HCT116 (cell line): ENCODE measurements around the gene RASAL2. TPM values are rescaled to one million over a fixed set of nuclear protein-coding genes. Genes with fewer than 3 reads are reported as not detected.

Experiments used
- ATAC-seq: fragments of 200-7000 bp; cut with Tn5 transposase; 2 replicates; pipeline ENCODE4 v1.9.1; 2020; ENCODE audit warnings: mild to moderate bottlenecking, moderate library complexity
- BruUV-seq: library from RNA; stranded (reverse); fragments of 400-500 nt; replicated peaks from 2 replicates; lab custom pipeline; 2021; lab: Mats Ljungman, UMichigan
- CTCF ChIA-PET: fragments of 300-600 bp; sonication (Branson Sonifier 250); formaldehyde crosslinking; loops from one replicate; lab custom pipeline; 2021; ENCODE audit warnings: antibody characterized with exemption; lab: Charles Lee
- POLR2A ChIA-PET: fragments of 300-600, 350-600 bp; sonication (Branson Sonifier 250); formaldehyde crosslinking; loops from one replicate; lab custom pipeline; 2021; ENCODE audit warnings: antibody characterized with exemption; lab: Charles Lee
- RAD21 ChIA-PET, 2 experiments: fragments of 300-600 bp; sonication (Branson Sonifier 250); formaldehyde crosslinking; loops; one replicate each; lab custom pipeline; 2023; ENCODE audit warnings: low total read pairs in 2 of 2; ENCODE audit not compliant: uncharacterized antibody in 2 of 2, unreplicated experiment in 2 of 2, low non-redundant PET in 1 of 2; lab: Charles Lee
- DNase-seq: peaks from one replicate; pipeline ENCODE4 v3.0.0-alpha.2; 2010; ENCODE audit warnings: low read depth, low spot score
- H2AFZ ChIP-seq: fragments of 200-600 bp; shearing (Covaris generic), sonication (generic); 2 replicates; pipeline ENCODE4 v1.6.1; 2017; ENCODE audit warnings: low read depth, mixed run types, mixed read lengths, antibody characterized with exemption, low read length; ENCODE audit not compliant: poor library complexity, severe bottlenecking
- H3K27ac ChIP-seq: 2 replicates; pipeline ENCODE4 v1.5.1; 2012; ENCODE audit warnings: low read depth, low read length
- H3K27me3 ChIP-seq: fragments of 200-600 bp; sonication (generic); 2 replicates; pipeline ENCODE4 v1.6.1; 2016; ENCODE audit warnings: mixed run types, low read length, mixed read lengths; ENCODE audit not compliant: insufficient read depth
- H3K36me3 ChIP-seq, 2 experiments: fragments of 200-500 bp in 1 of 2; fragments of 200-600 bp in 1 of 2; sonication (Bioruptor generic) in 1 of 2; sonication (generic) in 1 of 2; 2 replicates each; pipeline versions ENCODE4 v1.5.1 to v1.6.1; 2014 to 2016; ENCODE audit warnings: low read length in 2 of 2, inconsistent platforms in 1 of 2, mixed read lengths in 1 of 2, mixed run types in 1 of 2; ENCODE audit not compliant: insufficient read depth in 2 of 2, control insufficient read depth in 1 of 2
- H3K4me1 ChIP-seq, 2 experiments: fragments of 200-600 bp in 1 of 2; sonication (generic) in 1 of 2; 2 replicates each; pipeline versions ENCODE4 v1.5.1 to v1.6.1; 2012 to 2017; ENCODE audit warnings: low read length in 2 of 2, inconsistent platforms in 1 of 2, mild to moderate bottlenecking in 1 of 2, mixed read lengths in 1 of 2, mixed run types in 1 of 2, moderate library complexity in 1 of 2; ENCODE audit not compliant: insufficient read depth in 2 of 2, control insufficient read depth in 1 of 2
- H3K4me2 ChIP-seq: fragments of 200-600 bp; sonication (generic); 2 replicates; pipeline ENCODE4 v1.6.1; 2017; ENCODE audit warnings: mixed run types, low read length, mixed read lengths
- H3K4me3 ChIP-seq, 2 experiments: fragments of 200-600 bp in 1 of 2; sonication (generic) in 1 of 2; replicated peaks in 1 of 2; 2 replicates each; pipeline ENCODE4 v1.5.1; 2011 to 2016; ENCODE audit warnings: low read length in 2 of 2, control low read depth in 1 of 2, low read depth in 1 of 2, mild to moderate bottlenecking in 1 of 2, mixed read lengths in 1 of 2, mixed run types in 1 of 2
- H3K79me2 ChIP-seq: fragments of 200-600 bp; sonication (generic); 2 replicates; pipeline ENCODE4 v1.6.1; 2017; ENCODE audit warnings: mild to moderate bottlenecking, mixed run types, low read length, moderate library complexity, mixed read lengths; ENCODE audit not compliant: insufficient read depth
- H3K9ac ChIP-seq: fragments of 200-600 bp; sonication (generic); 2 replicates; pipeline ENCODE4 v1.6.1; 2016; ENCODE audit warnings: low read length, mixed read lengths
- H3K9me2 ChIP-seq: fragments of 200-600 bp; sonication (generic), shearing (Covaris generic); 2 replicates; pipeline ENCODE4 v1.6.1; 2017; ENCODE audit warnings: mixed run types, mild to moderate bottlenecking, moderate library complexity; ENCODE audit not compliant: insufficient read depth
- H3K9me3 ChIP-seq, 2 experiments: fragments of 200-500 bp in 1 of 2; fragments of 200-600 bp in 1 of 2; sonication (Bioruptor generic) in 1 of 2; sonication (generic) in 1 of 2; 2 replicates each; pipeline ENCODE4 v1.6.1; 2014 to 2017; ENCODE audit warnings: low read length in 2 of 2, mixed read lengths in 2 of 2, inconsistent platforms in 1 of 2, low read depth in 1 of 2, mild to moderate bottlenecking in 1 of 2, mixed run types in 1 of 2, moderate library complexity in 1 of 2; ENCODE audit not compliant: control insufficient read depth in 1 of 2, insufficient read depth in 1 of 2
- H4K20me1 ChIP-seq: fragments of 200-600 bp; sonication (generic), shearing (Covaris generic); 2 replicates; pipeline ENCODE4 v1.6.1; 2017; ENCODE audit warnings: mixed run types, mild to moderate bottlenecking, moderate library complexity; ENCODE audit not compliant: insufficient read depth
- ATF3 ChIP-seq: IDR thresholded peaks from 2 replicates; pipeline ENCODE4 v1.6.1; 2012
- CBX3 ChIP-seq: IDR thresholded peaks from 2 replicates; pipeline ENCODE4 v1.6.1; 2012; ENCODE audit warnings: low read depth
- CEBPB ChIP-seq: IDR thresholded peaks from 2 replicates; pipeline ENCODE4 v1.6.1; 2012; ENCODE audit warnings: low read depth
- EGR1 ChIP-seq: IDR thresholded peaks from 2 replicates; pipeline ENCODE4 v1.6.1; 2012; ENCODE audit warnings: low read depth
- ELF1 ChIP-seq: IDR thresholded peaks from 2 replicates; pipeline ENCODE4 v1.6.1; 2012; ENCODE audit warnings: low read depth, borderline replicate concordance
- FOSL1 ChIP-seq: IDR thresholded peaks from 2 replicates; pipeline ENCODE4 v1.6.1; 2012; ENCODE audit warnings: low read depth
- MAX ChIP-seq: IDR thresholded peaks from 2 replicates; pipeline ENCODE4 v1.6.1; 2012
- POLR2A ChIP-seq: IDR thresholded peaks from 2 replicates; pipeline ENCODE4 v1.7.0; 2011; ENCODE audit warnings: borderline replicate concordance; ENCODE audit not compliant: insufficient read depth, insufficient read length; ENCODE audit errors: extremely low read depth
- REST ChIP-seq: IDR thresholded peaks from 2 replicates; pipeline ENCODE4 v1.6.1; 2012; ENCODE audit warnings: low read depth
- SIN3A ChIP-seq: IDR thresholded peaks from 2 replicates; pipeline ENCODE4 v1.6.1; 2012; ENCODE audit warnings: low read depth
- TCF7L2 ChIP-seq: IDR thresholded peaks from 2 replicates; pipeline ENCODE4 v1.7.0; 2011; ENCODE audit warnings: borderline replicate concordance, inconsistent platforms; ENCODE audit not compliant: insufficient read depth, insufficient read length; ENCODE audit errors: extremely low read depth
- YY1 ChIP-seq: IDR thresholded peaks from 2 replicates; pipeline ENCODE4 v1.6.1; 2011; ENCODE audit warnings: low read length, low read depth, moderate library complexity, mild to moderate bottlenecking; ENCODE audit not compliant: insufficient replicate concordance; ENCODE audit errors: extremely low read depth
- ZFX ChIP-seq: fragments of 450-650 bp; IDR thresholded peaks from 2 replicates; pipeline ENCODE4 v1.6.1; 2017
- ZNF274 ChIP-seq: fragments of 200-500 bp; sonication (Bioruptor generic); IDR thresholded peaks from 2 replicates; pipeline ENCODE4 v1.6.1; 2014; ENCODE audit warnings: mild to moderate bottlenecking, low read depth, low read length, inconsistent platforms
- intact Hi-C: fragments of 100-400 bp; cut with micrococcal nuclease; formaldehyde crosslinking; loops from 2 replicates; pipeline ENCODE4 v1.10.0; 2022
- total RNA-seq: library from RNA; stranded (reverse); gene quantifications from one replicate; pipeline ENCODE4 v1.2.1, GENCODE V29; 2021; ENCODE audit not compliant: unreplicated experiment

Gene RASAL2
- total RNA-seq, 1 experiment from 2014 or later: 11.7 TPM

- Histone ChIP-seq H3K79me2 (no peaks in the 10 kb centered on the region), H3K9ac (no peak overlapping the region), H2AFZ (no peak overlapping the region), H3K9me3 (no peaks in the 10 kb centered on the region), H3K4me2 (no peak overlapping the region), H3K9me2 (no peaks in the 10 kb centered on the region), H3K4me1 (peaks cover 0 to 1% of the 10 kb centered on the region in 2 experiments; a peak in 1 of 4 replicates), H3K36me3 (no peaks in the 10 kb centered on the region), H3K4me3 (no peak overlapping the region), H3K27me3 (no peaks in the 10 kb centered on the region), H4K20me1 (no peaks in the 10 kb centered on the region), H3K27ac (no peak overlapping the region)
- ChIA-PET POLR2A (no interaction called here), CTCF (no interaction called here), RAD21 (no interaction called here)
- DNase-seq (no peak), ATAC-seq (no peak)
- intact Hi-C loops: no loop called here
- BruUV-seq: no TSS peak
- TF ChIP-seq TCF7L2 (no peak), ZFX (no peak), ZNF274 (no peak), ELF1 (no peak), SIN3A (no peak)
Measured at GRCh38 chr1:178405137-178405536, 311.2 kb downstream of the RASAL2 start.

GRCh38 chr1:178407215-178407614 is 313.3 kb downstream of the RASAL2 start:
- H2AFZ ChIP-seq: no peak overlapping the region
- no peak overlapping the region for H3K4me2 ChIP-seq
- H3K9me2 ChIP-seq: no peaks in the 10 kb centered on the region
- no TSS peak for BruUV-seq
- ATAC-seq (no peak), DNase-seq (no peak)
- no peaks in the 10 kb centered on the region for H4K20me1 ChIP-seq
- H3K4me3 ChIP-seq: no peak overlapping the region
- no peaks in the 10 kb centered on the region for H3K79me2 ChIP-seq
- ChIA-PET POLR2A (no interaction called here), CTCF (no interaction called here), RAD21 (no interaction called here)
- no peak overlapping the region for H3K27ac ChIP-seq
- TF ChIP-seq REST: no peak
- TF ChIP-seq CEBPB: no peak
- TF ChIP-seq ZNF274: no peak
- TF ChIP-seq FOSL1: no peak
- no peak for TF ChIP-seq POLR2A
- TF ChIP-seq EGR1: no peak
- TF ChIP-seq TCF7L2: no peak
- TF ChIP-seq YY1: no peak
- TF ChIP-seq MAX: no peak
- no peak for TF ChIP-seq ATF3
- no peak for TF ChIP-seq SIN3A
- TF ChIP-seq CBX3: no peak
- no peak overlapping the region for H3K9ac ChIP-seq
- no peaks in the 10 kb centered on the region for H3K9me3 ChIP-seq
- H3K27me3 ChIP-seq: no peaks in the 10 kb centered on the region
- H3K4me1 ChIP-seq: no peaks in the 10 kb centered on the region
- H3K36me3 ChIP-seq: no peaks in the 10 kb centered on the region
- intact Hi-C loops: no loop called here
